ENCODE data around the gene CIAPIN1.

The CIAPIN1 gene

GRCh38 chr16:57447186-57447962 is at the start of gene CIAPIN1, which contains the start of gene COQ9:
Gene CIAPIN1 (minus strand): TSS chr16:57447385. CDS start chr16:57440928, 6,457 bp downstream.
Gene COQ9 (plus strand): TSS chr16:57447479. CDS start chr16:57447506, 27 bp downstream.
- peak within 1 kb of the TSS; percentile 96 for H3K27ac ChIP-seq
- no peaks in the 10 kb centered on the region for H3K27me3 ChIP-seq
- TF ChIP-seq Cebpa-rat (IDR thresholded peaks at IDR 0.05) = no peak
- H3K4me3 ChIP-seq = peak within 1 kb of the TSS; percentile 94
- peak within 1 kb of the TSS; percentile 97 for H3K9ac ChIP-seq
- H3K4me2 ChIP-seq = peak within 1 kb of the TSS; percentile 88
- H3K36me3 ChIP-seq = peaks cover 34% of the 10 kb centered on the region
- peaks cover 13% of the 10 kb centered on the region; the same call in 1 of the 2 replicates for H4K20me1 ChIP-seq
- peaks cover 10% of the 10 kb centered on the region; the same call in 1 of the 2 replicates for H3K9me3 ChIP-seq
- H3K4me1 ChIP-seq = peaks cover 28% of the 10 kb centered on the region

- Histone ChIP-seq H3K27me3 (no peaks in the 10 kb centered on the region), H3K4me1 (peaks cover 30% of the 10 kb centered on the region), H3K9ac (no peak overlapping the region; the same call in 1 of the 2 replicates), H4K20me1 (no peaks in the 10 kb centered on the region), H3K4me2 (peak overlapping the region; percentile 61), H3K36me3 (no peaks in the 10 kb centered on the region), H3K27ac (peak overlapping the region; percentile 33; the same call in 1 of the 2 replicates), H3K9me3 (peaks cover 20% of the 10 kb centered on the region), H3K4me3 (no peak overlapping the region)
- peak; percentile 35; the same call in 1 of the 2 replicates for TF ChIP-seq Cebpa-rat (IDR thresholded peaks at IDR 0.05)
Measured at GRCh38 chr16:57493767-57494166, 46.6 kb upstream of the CIAPIN1 start.

GRCh38 chr16:57489229-57489628 is 42.0 kb upstream of the CIAPIN1 start:
- Histone ChIP-seq H3K36me3 (no peaks in the 10 kb centered on the region), H3K4me2 (no peak overlapping the region), H3K27ac (no peak overlapping the region), H3K4me3 (no peak overlapping the region), H4K20me1 (no peaks in the 10 kb centered on the region), H3K9me3 (peaks cover 20% of the 10 kb centered on the region), H3K27me3 (no peaks in the 10 kb centered on the region), H3K4me1 (peaks cover 45% of the 10 kb centered on the region), H3K9ac (no peak overlapping the region)
- TF ChIP-seq Cebpa-rat (IDR thresholded peaks at IDR 0.05) = no peak

GRCh38 chr16:57486858-57487834 is 40.0 kb upstream of the CIAPIN1 start:
- Histone ChIP-seq H3K4me2 (peak overlapping the region; percentile 94), H3K9me3 (peaks cover 11% of the 10 kb centered on the region), H4K20me1 (no peaks in the 10 kb centered on the region), H3K9ac (no peak overlapping the region), H3K4me1 (peaks cover 24% of the 10 kb centered on the region), H3K27me3 (no peaks in the 10 kb centered on the region), H3K4me3 (peak overlapping the region; percentile 84), H3K36me3 (no peaks in the 10 kb centered on the region), H3K27ac (peak overlapping the region; percentile 44; the same call in 1 of the 2 replicates)
- TF ChIP-seq Cebpa-rat (IDR thresholded peaks at IDR 0.05) = no peak

GRCh38 chr16:57485916-57486857 is 39.0 kb upstream of the CIAPIN1 start, which contains the start of gene DOK4:
Gene DOK4 (minus strand): TSS chr16:57486493. CDS start chr16:57479507, 6,986 bp downstream.
- H3K4me1 ChIP-seq = peaks cover 29% of the 10 kb centered on the region
- H3K9me3 ChIP-seq = peaks cover 9% of the 10 kb centered on the region
- peak within 1 kb of the TSS; percentile 68 for H3K27ac ChIP-seq
- no peaks in the 10 kb centered on the region for H3K27me3 ChIP-seq
- H3K36me3 ChIP-seq = no peaks in the 10 kb centered on the region
- TF ChIP-seq Cebpa-rat (IDR thresholded peaks at IDR 0.05) = no peak
- peak within 1 kb of the TSS; percentile 84 for H3K4me3 ChIP-seq
- H4K20me1 ChIP-seq = no peaks in the 10 kb centered on the region
- H3K9ac ChIP-seq = peak within 1 kb of the TSS; percentile 77
- H3K4me2 ChIP-seq = peak within 1 kb of the TSS; percentile 94

- H3K27ac ChIP-seq = peak overlapping the region; percentile 68
- H3K9me3 ChIP-seq = peaks cover 9% of the 10 kb centered on the region
- peaks cover 36% of the 10 kb centered on the region for H3K4me1 ChIP-seq
- peak overlapping the region; percentile 94 for H3K4me2 ChIP-seq
- no peaks in the 10 kb centered on the region for H4K20me1 ChIP-seq
- peak overlapping the region; percentile 84 for H3K4me3 ChIP-seq
- no peak for TF ChIP-seq Cebpa-rat (IDR thresholded peaks at IDR 0.05)
- peak overlapping the region; percentile 77 for H3K9ac ChIP-seq
- no peaks in the 10 kb centered on the region for H3K36me3 ChIP-seq
- H3K27me3 ChIP-seq = no peaks in the 10 kb centered on the region
Measured at GRCh38 chr16:57485091-57485915, 38.1 kb upstream of the CIAPIN1 start.

- H3K27me3 ChIP-seq = no peaks in the 10 kb centered on the region
- H3K9ac ChIP-seq = no peak overlapping the region
- TF ChIP-seq Cebpa-rat (IDR thresholded peaks at IDR 0.05) = no peak
- no peak overlapping the region for H3K27ac ChIP-seq
- peaks cover 44% of the 10 kb centered on the region for H3K4me1 ChIP-seq
- peak overlapping the region; percentile 94; the same call in 1 of the 2 replicates for H3K4me2 ChIP-seq
- peaks cover 6% of the 10 kb centered on the region for H3K9me3 ChIP-seq
- H4K20me1 ChIP-seq = no peaks in the 10 kb centered on the region
- H3K4me3 ChIP-seq = no peak overlapping the region
- H3K36me3 ChIP-seq = no peaks in the 10 kb centered on the region
Measured at GRCh38 chr16:57484515-57485005, 37.4 kb upstream of the CIAPIN1 start.

All from BLaER1 (cell line).